Inflammatory macrophage treated with lipopolysaccharide for 4 hours (primary cell): ENCODE results near the gene MRPL57.
"Not testable (repeated sequence)": the region's sequence is repeated elsewhere in the genome, so short reads cannot be mapped to it uniquely, and the experiment has no call there.

Experiments
- DNase-seq: peaks from one replicate; pipeline ENCODE4 v3.0.0-alpha.2; 2020

MRPL57 gene

GRCh38 chr13:21197606-21198225 lies 21.3 kb downstream of the MRPL57 start:
- DNase-seq = not testable (repeated sequence)

GRCh38 chr13:21198391-21198790 lies 21.9 kb downstream of the MRPL57 start:
- not testable (repeated sequence) for DNase-seq

- DNase-seq = not testable (repeated sequence)
Observed at GRCh38 chr13:21201456-21202190, 25.2 kb downstream of the MRPL57 start.

- no peak for DNase-seq
Observed at GRCh38 chr13:21202767-21203531, 26.5 kb downstream of the MRPL57 start.

GRCh38 chr13:21208652-21209154 lies 32.2 kb downstream of the MRPL57 start:
- DNase-seq = no peak

GRCh38 chr13:21212138-21212775 lies 35.8 kb downstream of the MRPL57 start:
- DNase-seq = no peak

- not testable (repeated sequence) for DNase-seq
Observed at GRCh38 chr13:21215419-21215818, 39.0 kb downstream of the MRPL57 start.

GRCh38 chr13:21216332-21216731 lies 39.9 kb downstream of the MRPL57 start:
- no peak for DNase-seq

GRCh38 chr13:21218351-21219035 lies 42.0 kb downstream of the MRPL57 start:
- no peak for DNase-seq

- DNase-seq = no peak
Observed at GRCh38 chr13:21219036-21219381, 42.6 kb downstream of the MRPL57 start.

- not testable (repeated sequence) for DNase-seq
Observed at GRCh38 chr13:21219716-21220115, 43.3 kb downstream of the MRPL57 start.

- DNase-seq = no peak
Observed at GRCh38 chr13:21221268-21221667, 44.8 kb downstream of the MRPL57 start.

GRCh38 chr13:21225082-21225481 lies 48.6 kb downstream of the MRPL57 start:
- DNase-seq = no peak

- no peak for DNase-seq
Observed at GRCh38 chr13:21225841-21226581, 49.6 kb downstream of the MRPL57 start.

GRCh38 chr13:21227917-21228316 lies 51.5 kb downstream of the MRPL57 start:
- DNase-seq = no peak
